Thyroid gland (tissue), 4 donors: ENCODE results near the gene HOXB1.

Experiments used
- POLR2A ChIP-seq, 2 donors: fragments of 450-650 bp; IDR thresholded peaks; one replicate each; pipeline ENCODE4 v1.6.1; 2017; ENCODE audit warnings: antibody characterized with exemption in 2 of 2, mild to moderate bottlenecking in 2 of 2, moderate library complexity in 1 of 2
- TF ChIP-seq, protein P1 (sequence below), 6 experiments: fragments of 200-600 bp in 3 of 6; fragments of 450-650 bp in 3 of 6; sonication (generic) in 3 of 6; IDR thresholded peaks; one replicate each; pipeline ENCODE4 v1.5.1; 2016 to 2019; ENCODE audit warnings: antibody characterized with exemption in 6 of 6, mild to moderate bottlenecking in 2 of 6, inconsistent platforms in 1 of 6, moderate library complexity in 1 of 6

DNA sequence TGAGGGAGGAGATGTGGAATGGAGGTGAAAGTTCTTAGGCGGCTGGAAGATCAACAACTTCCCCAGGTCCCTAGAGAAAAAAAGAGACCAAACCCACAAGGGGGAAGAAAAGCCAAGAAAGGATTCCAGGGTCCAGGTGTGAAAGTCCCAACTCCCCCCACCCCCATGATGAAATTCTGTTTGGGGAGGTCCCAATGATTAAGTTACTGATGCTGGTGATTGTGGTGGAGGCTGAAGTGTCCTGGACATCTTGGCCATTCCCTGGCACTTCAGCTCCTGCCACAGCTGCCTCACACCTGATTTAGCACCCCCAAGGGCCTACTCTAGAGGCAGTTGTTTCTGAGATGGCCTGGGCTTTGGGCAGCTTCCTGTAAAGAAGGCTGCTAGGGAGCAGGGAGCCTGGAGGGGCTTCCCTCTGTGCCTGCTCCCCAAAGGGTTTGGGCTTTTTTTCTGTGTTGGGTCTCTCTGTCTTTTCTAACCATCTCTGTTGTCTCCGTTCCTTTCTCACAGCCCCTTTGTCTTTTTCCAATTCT is 34.3 kb upstream of the HOXB1 start:
- TF ChIP-seq, protein P1, sequence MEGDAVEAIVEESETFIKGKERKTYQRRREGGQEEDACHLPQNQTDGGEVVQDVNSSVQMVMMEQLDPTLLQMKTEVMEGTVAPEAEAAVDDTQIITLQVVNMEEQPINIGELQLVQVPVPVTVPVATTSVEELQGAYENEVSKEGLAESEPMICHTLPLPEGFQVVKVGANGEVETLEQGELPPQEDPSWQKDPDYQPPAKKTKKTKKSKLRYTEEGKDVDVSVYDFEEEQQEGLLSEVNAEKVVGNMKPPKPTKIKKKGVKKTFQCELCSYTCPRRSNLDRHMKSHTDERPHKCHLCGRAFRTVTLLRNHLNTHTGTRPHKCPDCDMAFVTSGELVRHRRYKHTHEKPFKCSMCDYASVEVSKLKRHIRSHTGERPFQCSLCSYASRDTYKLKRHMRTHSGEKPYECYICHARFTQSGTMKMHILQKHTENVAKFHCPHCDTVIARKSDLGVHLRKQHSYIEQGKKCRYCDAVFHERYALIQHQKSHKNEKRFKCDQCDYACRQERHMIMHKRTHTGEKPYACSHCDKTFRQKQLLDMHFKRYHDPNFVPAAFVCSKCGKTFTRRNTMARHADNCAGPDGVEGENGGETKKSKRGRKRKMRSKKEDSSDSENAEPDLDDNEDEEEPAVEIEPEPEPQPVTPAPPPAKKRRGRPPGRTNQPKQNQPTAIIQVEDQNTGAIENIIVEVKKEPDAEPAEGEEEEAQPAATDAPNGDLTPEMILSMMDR (IDR thresholded peaks at IDR 0.05), result no peak
- no peak for TF ChIP-seq POLR2A (IDR thresholded peaks at IDR 0.05)
